Measurements from ENCODE around the gene PCDHB10.
A peak's percentile ranks its signal among the peaks of the same experiment; 100 is the strongest.
"Not testable (repeated sequence)": the region's sequence is repeated elsewhere in the genome, so short reads cannot be mapped to it uniquely, and the experiment has no call there.

PCDHB10 gene

GRCh38 chr5:141177577-141178191 is 14.5 kb upstream of the PCDHB10 start, which contains the start of gene PCDHB8:
Gene PCDHB8 (plus strand): TSS chr5:141177790. CDS start chr5:141178035, 245 bp downstream.
- H3K4me3 Mint-ChIP-seq; ATAC-seq (replicated peaks); H3K4me1 Mint-ChIP-seq; H3K36me3 Mint-ChIP-seq; DNase-seq; H3K27ac Mint-ChIP-seq: not testable (repeated sequence)
- H3K9me3 Mint-ChIP-seq, result peaks cover 11 to 14% of the 10 kb centered on the region in 2 donors
- peaks cover 31 to 36% of the 10 kb centered on the region in 2 donors for H3K27me3 Mint-ChIP-seq

DNA sequence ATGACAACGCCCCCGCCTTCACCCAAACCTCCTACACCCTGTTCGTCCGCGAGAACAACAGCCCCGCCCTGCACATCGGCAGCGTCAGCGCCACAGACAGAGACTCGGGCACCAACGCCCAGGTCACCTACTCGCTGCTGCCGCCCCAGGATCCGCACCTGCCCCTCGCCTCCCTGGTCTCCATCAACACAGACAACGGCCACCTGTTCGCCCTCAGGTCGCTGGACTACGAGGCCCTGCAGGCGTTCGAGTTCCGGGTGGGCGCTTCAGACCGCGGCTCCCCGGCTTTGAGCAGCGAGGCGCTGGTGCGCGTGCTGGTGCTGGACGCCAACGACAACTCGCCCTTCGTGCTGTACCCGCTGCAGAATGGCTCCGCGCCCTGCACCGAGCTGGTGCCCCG is 12.8 kb upstream of the PCDHB10 start:
- H3K27me3 Mint-ChIP-seq, result peaks cover 27 to 31% of the 10 kb centered on the region in 2 donors
- H3K9me3 Mint-ChIP-seq; ATAC-seq (replicated peaks); H3K4me1 Mint-ChIP-seq; DNase-seq; H3K4me3 Mint-ChIP-seq; H3K27ac Mint-ChIP-seq; H3K36me3 Mint-ChIP-seq: not testable (repeated sequence)

GRCh38 chr5:141179876-141180275 is 12.3 kb upstream of the PCDHB10 start:
- Mint-ChIP-seq H3K36me3 (peaks cover 8 to 13% of the 10 kb centered on the region in 2 donors), H3K27ac (peak overlapping the region; percentile 42), H3K27me3 (peaks cover 32 to 33% of the 10 kb centered on the region in 2 donors)
- H3K9me3 Mint-ChIP-seq; H3K4me3 Mint-ChIP-seq; DNase-seq; ATAC-seq (replicated peaks); H3K4me1 Mint-ChIP-seq: not testable (repeated sequence)

- H3K36me3 Mint-ChIP-seq, result peaks cover 8 to 13% of the 10 kb centered on the region in 2 donors
- peaks cover 36 to 37% of the 10 kb centered on the region in 2 donors for H3K27me3 Mint-ChIP-seq
- no peak overlapping the region for H3K4me3 Mint-ChIP-seq
- peaks cover 8 to 10% of the 10 kb centered on the region in 2 donors for H3K9me3 Mint-ChIP-seq
- H3K4me1 Mint-ChIP-seq, result peaks cover 0 to 2% of the 10 kb centered on the region in 2 donors
- no peak for ATAC-seq (replicated peaks)
- peak overlapping the region; percentile 42 for H3K27ac Mint-ChIP-seq
- no peak for DNase-seq
Measured at GRCh38 chr5:141180313-141180712, 11.8 kb upstream of the PCDHB10 start.

DNA sequence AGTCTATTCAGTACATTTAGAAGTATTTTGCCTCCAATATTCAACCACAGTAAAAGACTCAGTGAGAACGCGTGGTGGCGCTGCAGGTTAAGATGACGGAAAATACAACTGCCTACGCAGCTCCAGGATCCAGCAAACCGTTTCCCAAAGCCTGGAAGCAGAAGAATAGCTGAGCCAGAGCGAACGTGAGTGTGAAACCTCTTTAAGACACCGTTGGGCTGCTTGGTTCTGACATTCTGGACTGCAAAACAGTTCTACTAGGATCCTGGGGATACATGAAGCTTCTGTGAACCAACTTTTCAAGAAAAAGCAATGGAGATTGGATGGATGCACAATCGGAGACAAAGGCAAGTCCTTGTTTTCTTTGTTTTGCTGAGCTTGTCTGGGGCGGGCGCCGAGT is 9.9 kb upstream of the PCDHB10 start, which contains the start of gene PCDHB16:
Gene PCDHB16 (plus strand): TSS at position 140 of the 400 bp plus-strand sequence. CDS start 173 bp downstream, at position 313.
- peaks cover 5 to 6% of the 10 kb centered on the region in 2 donors for H3K4me1 Mint-ChIP-seq
- peak within 1 kb of the TSS; percentile 79 for H3K27ac Mint-ChIP-seq
- H3K27me3 Mint-ChIP-seq, result peaks cover 50 to 52% of the 10 kb centered on the region in 2 donors
- DNase-seq (no peak), ATAC-seq (replicated peaks) (no peak)
- H3K4me3 Mint-ChIP-seq, result no peak within 1 kb of the TSS
- peaks cover 13 to 14% of the 10 kb centered on the region in 2 donors for H3K9me3 Mint-ChIP-seq
- H3K36me3 Mint-ChIP-seq, result peaks cover 13 to 16% of the 10 kb centered on the region in 2 donors

GRCh38 chr5:141184117-141184855 is 7.9 kb upstream of the PCDHB10 start:
- H3K9me3 Mint-ChIP-seq, result peaks cover 17 to 20% of the 10 kb centered on the region in 2 donors
- H3K36me3 Mint-ChIP-seq, result peaks cover 19 to 21% of the 10 kb centered on the region in 2 donors
- not testable (repeated sequence) for H3K4me1 Mint-ChIP-seq; DNase-seq; ATAC-seq (replicated peaks); H3K27ac Mint-ChIP-seq
- H3K27me3 Mint-ChIP-seq, result peaks cover 62 to 67% of the 10 kb centered on the region in 2 donors
- H3K4me3 Mint-ChIP-seq, result peak overlapping the region; percentile 25 to 39

DNA sequence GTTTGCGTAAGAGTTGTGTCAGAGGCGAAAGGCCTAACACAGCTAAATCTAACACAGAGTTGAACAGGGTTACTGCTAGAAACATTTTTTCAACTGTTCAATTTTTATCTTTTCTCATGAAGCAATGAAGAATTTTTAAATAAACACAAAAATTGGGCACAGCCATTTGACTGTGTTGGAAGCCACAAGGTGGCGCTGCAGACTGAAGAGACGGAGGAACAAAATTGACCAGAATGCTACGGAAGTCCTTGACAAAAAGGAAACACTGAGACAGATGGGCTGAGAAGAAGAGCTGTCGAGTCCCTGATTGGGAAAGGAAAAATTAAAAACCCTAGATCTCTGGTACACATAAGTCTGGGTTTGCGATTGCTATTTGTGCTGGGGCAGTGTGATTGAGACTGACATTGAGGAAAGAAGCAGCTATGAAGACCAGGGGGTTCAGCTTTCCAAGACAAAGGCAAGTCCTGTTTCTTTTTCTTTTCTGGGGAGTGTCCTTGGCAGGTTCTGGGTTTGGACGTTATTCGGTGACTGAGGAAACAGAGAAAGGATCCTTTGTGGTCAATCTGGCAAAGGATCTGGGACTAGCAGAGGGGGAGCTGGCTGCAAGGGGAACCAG is 5.1 kb upstream of the PCDHB10 start, which contains the start of gene PCDHB9:
Gene PCDHB9 (plus strand): TSS at position 265 of the 616 bp plus-strand sequence. CDS start 158 bp downstream, at position 423.
- Mint-ChIP-seq H3K36me3 (peaks cover 16 to 27% of the 10 kb centered on the region in 2 donors), H3K27ac (no peak within 1 kb of the TSS), H3K4me1 (peaks cover 6 to 7% of the 10 kb centered on the region in 2 donors), H3K27me3 (peaks cover 67 to 77% of the 10 kb centered on the region in 2 donors), H3K9me3 (peaks cover 21 to 24% of the 10 kb centered on the region in 2 donors), H3K4me3 (peak within 1 kb of the TSS; percentile 65 to 67)
- ATAC-seq (replicated peaks) (no peak), DNase-seq (no peak)

- H3K27ac Mint-ChIP-seq; ATAC-seq (replicated peaks); H3K4me1 Mint-ChIP-seq; H3K4me3 Mint-ChIP-seq; DNase-seq: not testable (repeated sequence)
- Mint-ChIP-seq H3K9me3 (peaks cover 14 to 27% of the 10 kb centered on the region in 2 donors), H3K36me3 (peaks cover 13 to 26% of the 10 kb centered on the region in 2 donors), H3K27me3 (peaks cover 63 to 75% of the 10 kb centered on the region in 2 donors)
Measured at GRCh38 chr5:141188682-141189081, 3.5 kb upstream of the PCDHB10 start.

- Mint-ChIP-seq H3K9me3 (peaks cover 14 to 27% of the 10 kb centered on the region in 2 donors), H3K27me3 (peaks cover 64 to 74% of the 10 kb centered on the region in 2 donors), H3K36me3 (peaks cover 13 to 26% of the 10 kb centered on the region in 2 donors)
- DNase-seq; H3K4me3 Mint-ChIP-seq; H3K4me1 Mint-ChIP-seq; H3K27ac Mint-ChIP-seq; ATAC-seq (replicated peaks): not testable (repeated sequence)
Measured at GRCh38 chr5:141189131-141189530, 3.0 kb upstream of the PCDHB10 start.

DNA sequence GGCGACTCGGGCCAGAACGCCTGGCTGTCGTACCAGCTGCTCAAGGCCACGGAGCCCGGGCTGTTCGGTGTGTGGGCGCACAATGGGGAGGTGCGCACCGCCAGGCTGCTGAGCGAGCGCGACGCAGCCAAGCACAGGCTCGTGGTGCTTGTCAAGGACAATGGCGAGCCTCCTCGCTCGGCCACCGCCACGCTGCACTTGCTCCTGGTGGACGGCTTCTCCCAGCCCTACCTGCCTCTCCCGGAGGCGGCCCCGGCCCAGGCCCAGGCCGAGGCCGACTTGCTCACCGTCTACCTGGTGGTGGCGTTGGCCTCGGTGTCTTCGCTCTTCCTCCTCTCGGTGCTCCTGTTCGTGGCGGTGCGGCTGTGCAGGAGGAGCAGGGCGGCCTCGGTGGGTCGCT is 2.2 kb downstream of the PCDHB10 start:
- H3K27me3 Mint-ChIP-seq, result peaks cover 38 to 42% of the 10 kb centered on the region in 2 donors
- ATAC-seq (replicated peaks); H3K4me3 Mint-ChIP-seq; H3K4me1 Mint-ChIP-seq; DNase-seq; H3K27ac Mint-ChIP-seq: not testable (repeated sequence)
- peaks cover 22 to 28% of the 10 kb centered on the region in 2 donors for H3K9me3 Mint-ChIP-seq
- H3K36me3 Mint-ChIP-seq, result peaks cover 3 to 13% of the 10 kb centered on the region in 2 donors

- H3K9me3 Mint-ChIP-seq, result peaks cover 25 to 31% of the 10 kb centered on the region in 2 donors
- H3K36me3 Mint-ChIP-seq, result peaks cover 3 to 13% of the 10 kb centered on the region in 2 donors
- H3K27me3 Mint-ChIP-seq, result peaks cover 42 to 51% of the 10 kb centered on the region in 2 donors
- H3K4me1 Mint-ChIP-seq, result peaks cover 0 to 2% of the 10 kb centered on the region in 2 donors
- ATAC-seq (replicated peaks), result no peak
- H3K4me3 Mint-ChIP-seq, result no peak overlapping the region
- DNase-seq, result no peak
- no peak overlapping the region for H3K27ac Mint-ChIP-seq
Measured at GRCh38 chr5:141196363-141196762, 4.2 kb downstream of the PCDHB10 start.

- Mint-ChIP-seq H3K27me3 (peaks cover 40 to 41% of the 10 kb centered on the region in 2 donors), H3K9me3 (peaks cover 22 to 27% of the 10 kb centered on the region in 2 donors), H3K27ac (peak within 1 kb of the TSS; percentile 47), H3K4me3 (no peak within 1 kb of the TSS), H3K36me3 (peaks cover 3 to 7% of the 10 kb centered on the region in 2 donors), H3K4me1 (no peaks in the 10 kb centered on the region)
- DNase-seq (no peak), ATAC-seq (replicated peaks) (no peak)
Measured at GRCh38 chr5:141199359-141200235, 7.4 kb downstream of the PCDHB10 start, which contains the start of gene PCDHB11. Gene PCDHB11 (plus strand): TSS chr5:141199627. CDS start chr5:141199775, 148 bp downstream.

DNA sequence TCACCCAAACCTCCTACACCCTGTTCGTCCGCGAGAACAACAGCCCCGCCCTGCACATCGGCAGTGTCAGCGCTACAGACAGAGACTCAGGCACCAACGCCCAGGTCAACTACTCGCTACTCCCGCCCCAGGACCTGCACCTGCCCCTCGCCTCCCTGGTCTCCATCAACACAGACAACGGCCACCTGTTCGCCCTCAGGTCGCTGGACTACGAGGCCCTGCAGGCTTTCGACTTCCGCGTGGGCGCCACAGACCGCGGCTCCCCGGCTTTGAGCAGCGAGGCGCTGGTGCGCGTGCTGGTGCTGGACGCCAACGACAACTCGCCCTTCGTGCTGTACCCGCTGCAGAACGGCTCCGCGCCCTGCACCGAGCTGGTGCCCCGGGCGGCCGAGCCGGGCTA is 9.0 kb downstream of the PCDHB10 start:
- not testable (repeated sequence) for DNase-seq; H3K4me1 Mint-ChIP-seq; H3K4me3 Mint-ChIP-seq; H3K27ac Mint-ChIP-seq; ATAC-seq (replicated peaks); H3K36me3 Mint-ChIP-seq
- peaks cover 41 to 45% of the 10 kb centered on the region in 2 donors for H3K27me3 Mint-ChIP-seq
- peaks cover 22 to 25% of the 10 kb centered on the region in 2 donors for H3K9me3 Mint-ChIP-seq
